WTC11 (cell line): ENCODE measurements around the gene KHSRP. TPM values are rescaled to one million over a fixed set of nuclear protein-coding genes. Genes with fewer than 3 reads are reported as not detected.

Experiments
- ATAC-seq: fragments of 200-7000 bp; cut with Tn5 transposase; 2 replicates; pipeline ENCODE4 v1.10.0; 2021; ENCODE audit warnings: mild to moderate bottlenecking, moderate library complexity
- CTCF ChIA-PET: fragments of 300-600 bp; sonication (Branson Sonifier 250); formaldehyde crosslinking; loops from one replicate; lab custom pipeline; 2021; ENCODE audit warnings: antibody characterized with exemption; lab: Charles Lee
- POLR2A ChIA-PET: fragments of 350-600 bp; sonication (Branson Sonifier 250); formaldehyde crosslinking; loops from one replicate; lab custom pipeline; 2021; ENCODE audit warnings: antibody characterized with exemption; lab: Charles Lee
- DNase-seq: peaks from one replicate; pipeline ENCODE4 v3.0.0; 2021; ENCODE audit warnings: low spot score
- H3K27ac Mint-ChIP-seq: 2 replicates; pipeline ENCODE4 v1.8.0; 2021; ENCODE audit warnings: mixed read lengths
- H3K27me3 Mint-ChIP-seq: 2 replicates; pipeline ENCODE4 v1.8.0; 2021; ENCODE audit warnings: low read depth, mild to moderate bottlenecking, moderate library complexity, mixed read lengths
- H3K36me3 Mint-ChIP-seq: 2 replicates; pipeline ENCODE4 v1.8.0; 2021; ENCODE audit warnings: mixed read lengths
- H3K4me1 Mint-ChIP-seq: 2 replicates; pipeline ENCODE4 v1.8.0; 2022; ENCODE audit warnings: mixed read lengths
- H3K4me3 Mint-ChIP-seq: 2 replicates; pipeline ENCODE4 v1.8.0; 2021; ENCODE audit warnings: mild to moderate bottlenecking, moderate library complexity, mixed read lengths
- H3K9me3 Mint-ChIP-seq: 2 replicates; pipeline ENCODE4 v1.8.0; 2021; ENCODE audit warnings: mixed read lengths
- ATF1 ChIP-seq: sonication (generic); formaldehyde crosslinking; IDR thresholded peaks from 2 replicates; pipeline ENCODE4 v1.8.1; 2023; ENCODE audit warnings: mild to moderate bottlenecking, moderate library complexity, missing genetic modification reagents
- CBFB ChIP-seq: sonication (generic); formaldehyde crosslinking; IDR thresholded peaks from 2 replicates; pipeline ENCODE4 v1.8.1; 2022; ENCODE audit warnings: mild to moderate bottlenecking, low read depth, missing genetic modification reagents
- CREB1 ChIP-seq: sonication (generic); formaldehyde crosslinking; IDR thresholded peaks from 2 replicates; pipeline ENCODE4 v1.8.0; 2023; ENCODE audit warnings: mild to moderate bottlenecking, missing genetic modification reagents
- CREM ChIP-seq: sonication (generic); formaldehyde crosslinking; IDR thresholded peaks from 2 replicates; pipeline ENCODE4 v1.8.1; 2022; ENCODE audit warnings: mild to moderate bottlenecking, missing genetic modification reagents, moderate library complexity
- ETV6 ChIP-seq: sonication (generic); formaldehyde crosslinking; IDR thresholded peaks from 2 replicates; pipeline ENCODE4 v1.8.1; 2022; ENCODE audit warnings: mild to moderate bottlenecking, missing genetic modification reagents
- GABPB1 ChIP-seq: sonication (generic); formaldehyde crosslinking; IDR thresholded peaks from 2 replicates; pipeline ENCODE4 v1.8.1; 2023; ENCODE audit warnings: mild to moderate bottlenecking, missing genetic modification reagents
- NFATC4 ChIP-seq: fragments of 250-450 bp; sonication (Bioruptor Pico); IDR thresholded peaks from 2 replicates; pipeline ENCODE4 v1.9.0; 2021; ENCODE audit warnings: mild to moderate bottlenecking
- NR1H2 ChIP-seq: sonication (generic); formaldehyde crosslinking; IDR thresholded peaks from 2 replicates; pipeline ENCODE4 v1.9.0; 2021; ENCODE audit warnings: mild to moderate bottlenecking, moderate library complexity, missing genetic modification reagents
- RELA ChIP-seq: sonication (generic); formaldehyde crosslinking; IDR thresholded peaks from 2 replicates; pipeline ENCODE4 v1.8.1; 2022; ENCODE audit warnings: missing genetic modification reagents, mild to moderate bottlenecking, borderline replicate concordance
- SMAD3 ChIP-seq: sonication (generic); formaldehyde crosslinking; IDR thresholded peaks from 2 replicates; pipeline ENCODE4 v1.8.0; 2022; ENCODE audit warnings: missing genetic modification reagents, mild to moderate bottlenecking, borderline replicate concordance
- SP1 ChIP-seq: sonication (generic); formaldehyde crosslinking; conservative IDR thresholded peaks from 2 replicates; pipeline ENCODE4 v1.8.1; 2022; ENCODE audit warnings: missing genetic modification reagents
- TCF7 ChIP-seq: sonication (generic); formaldehyde crosslinking; IDR thresholded peaks from 2 replicates; pipeline ENCODE4 v1.8.0; 2022; ENCODE audit warnings: mild to moderate bottlenecking, low read depth, missing genetic modification reagents, moderate library complexity
- TEAD4 ChIP-seq: sonication (generic); formaldehyde crosslinking; IDR thresholded peaks from 2 replicates; pipeline ENCODE4 v1.8.0; 2022; ENCODE audit warnings: mild to moderate bottlenecking, missing genetic modification reagents
- ZNF121 ChIP-seq: sonication (generic); formaldehyde crosslinking; IDR thresholded peaks from 2 replicates; pipeline ENCODE4 v1.8.0; 2023; ENCODE audit warnings: missing genetic modification reagents
- ZNF138 ChIP-seq: sonication (generic); formaldehyde crosslinking; conservative IDR thresholded peaks from 2 replicates; pipeline ENCODE4 v1.8.1; 2022; ENCODE audit warnings: mild to moderate bottlenecking, moderate library complexity, missing genetic modification reagents
- ZNF232 ChIP-seq: sonication (generic); formaldehyde crosslinking; IDR thresholded peaks from 2 replicates; pipeline ENCODE4 v1.8.0; 2022; ENCODE audit warnings: mild to moderate bottlenecking, missing genetic modification reagents
- ZNF263 ChIP-seq: sonication (generic); formaldehyde crosslinking; IDR thresholded peaks from 2 replicates; pipeline ENCODE4 v1.8.1; 2022; ENCODE audit warnings: low read depth, mild to moderate bottlenecking, moderate library complexity, missing genetic modification reagents
- ZNF423 ChIP-seq: fragments of 250-450 bp; sonication (Bioruptor Pico); IDR thresholded peaks from 2 replicates; pipeline ENCODE4 v2.1.2; 2022; ENCODE audit warnings: mild to moderate bottlenecking, moderate library complexity
- ZNF671 ChIP-seq: fragments of 250-450 bp; sonication (Bioruptor Pico); IDR thresholded peaks from 2 replicates; pipeline ENCODE4 v1.8.0; 2021; ENCODE audit warnings: mild to moderate bottlenecking
- total RNA-seq: library from RNA; stranded (reverse); gene quantifications from 3 replicates; pipeline ENCODE4 v1.2.3, GENCODE V29; 2021
- TF ChIP-seq, protein P1 (sequence below): sonication (generic); formaldehyde crosslinking; IDR thresholded peaks from 2 replicates; pipeline ENCODE4 v1.8.0; 2022; ENCODE audit warnings: mild to moderate bottlenecking, missing genetic modification reagents
- TF ChIP-seq, protein P2 (sequence below): sonication (generic); formaldehyde crosslinking; IDR thresholded peaks from 2 replicates; pipeline ENCODE4 v1.8.0; 2023; ENCODE audit warnings: missing genetic modification reagents
- TF ChIP-seq, protein P3 (sequence below): fragments of 250-450 bp; sonication (Bioruptor Pico); IDR thresholded peaks from 2 replicates; pipeline ENCODE4 v1.9.0; 2021; ENCODE audit warnings: mild to moderate bottlenecking
- TF ChIP-seq, protein P4 (sequence below): sonication (generic); formaldehyde crosslinking; conservative IDR thresholded peaks from 2 replicates; pipeline ENCODE4 v1.8.1; 2023; ENCODE audit warnings: mild to moderate bottlenecking, low read depth, missing genetic modification reagents, moderate library complexity
- TF ChIP-seq, protein P5 (sequence below): sonication (generic); formaldehyde crosslinking; IDR thresholded peaks from 2 replicates; pipeline ENCODE4 v1.8.1; 2022; ENCODE audit warnings: mild to moderate bottlenecking, missing genetic modification reagents, moderate library complexity, borderline replicate concordance
- TF ChIP-seq, protein P6 (sequence below): sonication (generic); formaldehyde crosslinking; IDR thresholded peaks from 2 replicates; pipeline ENCODE4 v1.8.0; 2022; ENCODE audit warnings: mild to moderate bottlenecking, missing genetic modification reagents
- TF ChIP-seq, protein P7 (sequence below): sonication (generic); formaldehyde crosslinking; IDR thresholded peaks from 2 replicates; pipeline ENCODE4 v1.8.0; 2022; ENCODE audit warnings: mild to moderate bottlenecking, missing genetic modification reagents

The KHSRP gene
- total RNA-seq, 1 experiment from 2014 or later = 572 TPM

DNA sequence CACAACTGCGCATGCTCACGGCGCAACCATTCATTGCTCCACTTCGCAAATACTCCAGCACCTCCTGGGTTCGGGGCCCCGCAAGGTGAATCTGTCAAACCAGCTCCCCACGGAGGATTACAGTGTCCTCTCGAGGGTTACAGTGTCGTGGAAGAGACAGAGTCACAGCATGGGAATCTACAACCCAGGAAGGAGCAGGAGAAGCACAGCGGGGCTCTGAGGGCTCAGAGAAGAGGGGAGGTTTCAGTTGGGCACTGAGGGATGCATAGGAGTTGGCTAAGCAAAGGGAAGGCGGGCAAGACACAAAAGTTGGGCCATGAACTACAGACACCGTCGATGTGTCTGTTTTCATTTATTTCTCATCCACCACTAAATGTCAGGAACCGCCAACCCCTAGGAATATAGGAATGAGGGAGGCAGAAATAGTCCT lies 30.6 kb downstream of the KHSRP start:
- H3K9me3 Mint-ChIP-seq = no peaks in the 10 kb centered on the region
- TF ChIP-seq NFATC4 (CRISPR knock-in tag) (no peak), SP1 (CRISPR knock-in tag) (0 out of 2 replicates have a peak, but pooled peaks have one; percentile 17), ZNF232 (CRISPR knock-in tag) (0 out of 2 replicates have a peak, but pooled peaks have one; percentile 18), ZNF121 (CRISPR knock-in tag) (0 out of 2 replicates have a peak, but pooled peaks have one; percentile 11)
- TF ChIP-seq, protein P1, sequence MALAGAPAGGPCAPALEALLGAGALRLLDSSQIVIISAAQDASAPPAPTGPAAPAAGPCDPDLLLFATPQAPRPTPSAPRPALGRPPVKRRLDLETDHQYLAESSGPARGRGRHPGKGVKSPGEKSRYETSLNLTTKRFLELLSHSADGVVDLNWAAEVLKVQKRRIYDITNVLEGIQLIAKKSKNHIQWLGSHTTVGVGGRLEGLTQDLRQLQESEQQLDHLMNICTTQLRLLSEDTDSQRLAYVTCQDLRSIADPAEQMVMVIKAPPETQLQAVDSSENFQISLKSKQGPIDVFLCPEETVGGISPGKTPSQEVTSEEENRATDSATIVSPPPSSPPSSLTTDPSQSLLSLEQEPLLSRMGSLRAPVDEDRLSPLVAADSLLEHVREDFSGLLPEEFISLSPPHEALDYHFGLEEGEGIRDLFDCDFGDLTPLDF = no peak
- TF ChIP-seq, all 79 proteins: peak for 3
- DNase-seq (no peak), ATAC-seq (no peak; the same call in 1 of the 2 replicates)
- POLR2A ChIA-PET = interaction anchor here (1.2 to 1.7 kb wide), 5 partner anchors 17 to 33 kb away, joined by 4 to 8 read pairs (median 6); partner anchors contain the start of genes ALKBH7, CLPP and KHSRP
- CTCF ChIA-PET = interaction anchor here (0.7 to 2.0 kb wide), 5 partner anchors 18 to 176 kb away, joined by 3 to 7 read pairs (median 5); partner anchors contain the start of gene ALKBH7
- H3K27ac Mint-ChIP-seq = peak overlapping the region; percentile 96
- H3K4me3 Mint-ChIP-seq = peak overlapping the region; percentile 94
- H3K4me1 Mint-ChIP-seq = peaks cover 22% of the 10 kb centered on the region
- no peaks in the 10 kb centered on the region for H3K27me3 Mint-ChIP-seq
- peaks cover 7% of the 10 kb centered on the region for H3K36me3 Mint-ChIP-seq

DNA sequence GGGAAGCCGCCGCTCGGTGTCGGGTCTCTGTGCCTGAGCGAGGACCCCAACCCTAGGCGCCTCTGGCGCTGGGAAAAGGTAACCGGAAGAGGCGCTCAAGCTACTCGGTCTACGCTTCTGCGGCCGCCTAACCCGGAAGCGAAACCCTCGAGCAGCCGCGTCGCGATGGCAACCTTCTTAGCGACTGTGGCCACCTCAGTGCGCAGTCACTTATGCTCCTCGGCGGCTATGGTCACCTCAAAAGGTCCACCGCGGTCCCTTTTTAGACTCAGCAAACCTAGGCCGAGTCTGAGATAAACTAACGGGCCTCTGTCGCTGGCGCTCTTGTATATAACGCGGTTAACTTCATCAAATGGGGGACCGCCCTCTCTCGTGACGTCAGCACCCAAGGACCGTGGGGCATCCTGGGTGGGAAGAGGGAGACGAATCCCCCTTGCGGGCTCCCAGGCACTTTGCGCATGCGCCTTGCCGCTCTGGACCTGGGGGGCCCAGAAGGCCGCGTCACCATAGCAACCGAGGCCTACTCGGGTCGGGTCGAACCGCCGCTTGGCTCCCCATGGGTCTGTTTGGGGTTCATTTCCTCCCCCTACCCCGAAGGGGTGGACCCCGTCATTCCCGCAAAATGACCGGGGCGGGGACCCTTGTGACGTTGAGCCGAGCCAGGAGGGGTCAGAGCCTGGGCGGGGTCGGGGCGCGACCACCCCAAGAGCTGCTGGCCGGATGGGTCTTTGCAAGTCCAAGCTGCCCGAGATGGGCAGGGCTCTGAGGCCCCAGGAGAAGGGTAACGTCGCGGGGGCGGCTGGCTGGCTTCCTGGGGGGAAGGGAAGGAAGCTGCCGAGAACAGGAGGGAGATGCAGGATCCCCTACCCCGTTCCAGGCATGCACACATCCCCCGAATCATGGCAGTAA lies 31.3 kb downstream of the KHSRP start, which contains the start of gene GTF2F1:
GTF2F1 (minus strand) TSS at position 91 of the 909 bp plus-strand sequence. CDS start 169 bp downstream, outside the sequence.
- H3K4me1 Mint-ChIP-seq = peaks cover 22% of the 10 kb centered on the region
- peak within 1 kb of the TSS; percentile 96 for H3K27ac Mint-ChIP-seq
- H3K4me3 Mint-ChIP-seq = peak within 1 kb of the TSS; percentile 94
- no peaks in the 10 kb centered on the region for H3K27me3 Mint-ChIP-seq
- no peaks in the 10 kb centered on the region for H3K9me3 Mint-ChIP-seq
- ATAC-seq (peak; percentile 77), DNase-seq (peak; percentile 95)
- CTCF ChIA-PET = interaction anchor here (0.7 to 2.0 kb wide), 8 partner anchors 10 to 175 kb away, joined by 3 to 7 read pairs (median 4); partner anchors contain the start of gene ALKBH7
- peaks cover 9% of the 10 kb centered on the region for H3K36me3 Mint-ChIP-seq
- POLR2A ChIA-PET = interaction anchor here (1.2 to 1.7 kb wide), 5 partner anchors 16 to 32 kb away, joined by 4 to 8 read pairs (median 6); partner anchors contain the start of genes ALKBH7, CLPP and KHSRP
- TF ChIP-seq, protein P2, sequence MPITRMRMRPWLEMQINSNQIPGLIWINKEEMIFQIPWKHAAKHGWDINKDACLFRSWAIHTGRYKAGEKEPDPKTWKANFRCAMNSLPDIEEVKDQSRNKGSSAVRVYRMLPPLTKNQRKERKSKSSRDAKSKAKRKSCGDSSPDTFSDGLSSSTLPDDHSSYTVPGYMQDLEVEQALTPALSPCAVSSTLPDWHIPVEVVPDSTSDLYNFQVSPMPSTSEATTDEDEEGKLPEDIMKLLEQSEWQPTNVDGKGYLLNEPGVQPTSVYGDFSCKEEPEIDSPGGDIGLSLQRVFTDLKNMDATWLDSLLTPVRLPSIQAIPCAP = no peak
- TF ChIP-seq CREB1 (CRISPR knock-in tag) (peak; percentile 60), CBFB (CRISPR knock-in tag) (no peak), ZNF423 (CRISPR knock-in tag) (no peak), NR1H2 (CRISPR knock-in tag) (no peak), TEAD4 (CRISPR knock-in tag) (no peak), ZNF263 (CRISPR knock-in tag) (no peak), RELA (no peak), TCF7 (CRISPR knock-in tag) (no peak), SMAD3 (0 out of 2 replicates have a peak, but pooled peaks have one; percentile 24), GABPB1 (CRISPR knock-in tag) (peak; percentile 76), ZNF138 (CRISPR knock-in tag) (no peak), ZNF671 (CRISPR knock-in tag) (no peak), ATF1 (CRISPR knock-in tag) (no peak; the same call in 1 of the 2 replicates), ZNF232 (CRISPR knock-in tag) (0 out of 2 replicates have a peak, but pooled peaks have one; percentile 77), ETV6 (CRISPR knock-in tag) (peak; percentile 36; the same call in 1 of the 2 replicates), CREM (CRISPR knock-in tag) (peak; percentile 89)
- TF ChIP-seq, protein P3, sequence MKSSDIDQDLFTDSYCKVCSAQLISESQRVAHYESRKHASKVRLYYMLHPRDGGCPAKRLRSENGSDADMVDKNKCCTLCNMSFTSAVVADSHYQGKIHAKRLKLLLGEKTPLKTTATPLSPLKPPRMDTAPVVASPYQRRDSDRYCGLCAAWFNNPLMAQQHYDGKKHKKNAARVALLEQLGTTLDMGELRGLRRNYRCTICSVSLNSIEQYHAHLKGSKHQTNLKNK (CRISPR knock-in tag) = no peak
- TF ChIP-seq, protein P4, sequence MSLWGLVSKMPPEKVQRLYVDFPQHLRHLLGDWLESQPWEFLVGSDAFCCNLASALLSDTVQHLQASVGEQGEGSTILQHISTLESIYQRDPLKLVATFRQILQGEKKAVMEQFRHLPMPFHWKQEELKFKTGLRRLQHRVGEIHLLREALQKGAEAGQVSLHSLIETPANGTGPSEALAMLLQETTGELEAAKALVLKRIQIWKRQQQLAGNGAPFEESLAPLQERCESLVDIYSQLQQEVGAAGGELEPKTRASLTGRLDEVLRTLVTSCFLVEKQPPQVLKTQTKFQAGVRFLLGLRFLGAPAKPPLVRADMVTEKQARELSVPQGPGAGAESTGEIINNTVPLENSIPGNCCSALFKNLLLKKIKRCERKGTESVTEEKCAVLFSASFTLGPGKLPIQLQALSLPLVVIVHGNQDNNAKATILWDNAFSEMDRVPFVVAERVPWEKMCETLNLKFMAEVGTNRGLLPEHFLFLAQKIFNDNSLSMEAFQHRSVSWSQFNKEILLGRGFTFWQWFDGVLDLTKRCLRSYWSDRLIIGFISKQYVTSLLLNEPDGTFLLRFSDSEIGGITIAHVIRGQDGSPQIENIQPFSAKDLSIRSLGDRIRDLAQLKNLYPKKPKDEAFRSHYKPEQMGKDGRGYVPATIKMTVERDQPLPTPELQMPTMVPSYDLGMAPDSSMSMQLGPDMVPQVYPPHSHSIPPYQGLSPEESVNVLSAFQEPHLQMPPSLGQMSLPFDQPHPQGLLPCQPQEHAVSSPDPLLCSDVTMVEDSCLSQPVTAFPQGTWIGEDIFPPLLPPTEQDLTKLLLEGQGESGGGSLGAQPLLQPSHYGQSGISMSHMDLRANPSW = no peak
- TF ChIP-seq, protein P5, sequence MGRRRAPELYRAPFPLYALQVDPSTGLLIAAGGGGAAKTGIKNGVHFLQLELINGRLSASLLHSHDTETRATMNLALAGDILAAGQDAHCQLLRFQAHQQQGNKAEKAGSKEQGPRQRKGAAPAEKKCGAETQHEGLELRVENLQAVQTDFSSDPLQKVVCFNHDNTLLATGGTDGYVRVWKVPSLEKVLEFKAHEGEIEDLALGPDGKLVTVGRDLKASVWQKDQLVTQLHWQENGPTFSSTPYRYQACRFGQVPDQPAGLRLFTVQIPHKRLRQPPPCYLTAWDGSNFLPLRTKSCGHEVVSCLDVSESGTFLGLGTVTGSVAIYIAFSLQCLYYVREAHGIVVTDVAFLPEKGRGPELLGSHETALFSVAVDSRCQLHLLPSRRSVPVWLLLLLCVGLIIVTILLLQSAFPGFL (CRISPR knock-in tag) = no peak
- TF ChIP-seq, protein P6, sequence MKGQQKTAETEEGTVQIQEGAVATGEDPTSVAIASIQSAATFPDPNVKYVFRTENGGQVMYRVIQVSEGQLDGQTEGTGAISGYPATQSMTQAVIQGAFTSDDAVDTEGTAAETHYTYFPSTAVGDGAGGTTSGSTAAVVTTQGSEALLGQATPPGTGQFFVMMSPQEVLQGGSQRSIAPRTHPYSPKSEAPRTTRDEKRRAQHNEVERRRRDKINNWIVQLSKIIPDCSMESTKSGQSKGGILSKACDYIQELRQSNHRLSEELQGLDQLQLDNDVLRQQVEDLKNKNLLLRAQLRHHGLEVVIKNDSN (CRISPR knock-in tag) = no peak
- TF ChIP-seq, protein P7, sequence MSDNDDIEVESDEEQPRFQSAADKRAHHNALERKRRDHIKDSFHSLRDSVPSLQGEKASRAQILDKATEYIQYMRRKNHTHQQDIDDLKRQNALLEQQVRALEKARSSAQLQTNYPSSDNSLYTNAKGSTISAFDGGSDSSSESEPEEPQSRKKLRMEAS (CRISPR knock-in tag) = 0 out of 2 replicates have a peak, but pooled peaks have one; percentile 48
